Esophagus muscularis mucosa (tissue), 4 donors: ENCODE data around the gene DPF3.

Experiments
- EP300 ChIP-seq: sonication (generic); formaldehyde crosslinking; IDR thresholded peaks from one replicate; pipeline ENCODE4 v1.6.1; 2017; ENCODE audit warnings: antibody characterized with exemption
- POLR2A ChIP-seq: fragments of 450-650 bp; IDR thresholded peaks from one replicate; pipeline ENCODE4 v1.6.1; 2017; ENCODE audit warnings: antibody characterized with exemption, moderate library complexity, mild to moderate bottlenecking, low read depth
- POLR2AphosphoS5 ChIP-seq, 2 donors: sonication (generic); formaldehyde crosslinking; IDR thresholded peaks; one replicate each; pipeline ENCODE4 v1.6.1; 2017; ENCODE audit warnings: antibody characterized with exemption in 2 of 2
- TF ChIP-seq, protein P1 (sequence below), 3 experiments: fragments of 200-600 bp in 2 of 3; fragments of 450-650 bp in 1 of 3; sonication (generic) in 2 of 3; IDR thresholded peaks; one replicate each; pipeline ENCODE4 v1.5.1; 2017 to 2019; ENCODE audit warnings: antibody characterized with exemption in 3 of 3, mild to moderate bottlenecking in 2 of 3, moderate library complexity in 1 of 3

DNA sequence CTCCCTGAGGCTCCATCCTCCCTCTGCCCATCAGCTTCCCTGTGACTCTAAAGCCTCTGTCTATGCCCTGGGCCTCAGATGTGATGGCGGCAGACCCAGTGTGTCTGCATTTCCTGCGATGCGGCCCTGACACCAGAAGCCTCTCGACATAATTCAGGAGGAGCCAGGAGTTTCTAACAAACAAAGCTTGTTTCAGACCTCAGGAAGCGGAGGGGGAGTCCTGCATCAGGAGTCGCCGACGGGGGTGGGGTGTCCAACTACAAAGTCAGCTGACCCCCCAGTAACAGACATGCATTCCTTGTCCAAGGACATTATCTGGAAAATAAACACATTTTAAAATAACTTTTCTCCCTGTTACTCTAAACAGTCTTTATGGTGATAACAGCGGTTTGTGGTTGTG is 167.5 kb downstream of the DPF3 start:
- TF ChIP-seq, protein P1, sequence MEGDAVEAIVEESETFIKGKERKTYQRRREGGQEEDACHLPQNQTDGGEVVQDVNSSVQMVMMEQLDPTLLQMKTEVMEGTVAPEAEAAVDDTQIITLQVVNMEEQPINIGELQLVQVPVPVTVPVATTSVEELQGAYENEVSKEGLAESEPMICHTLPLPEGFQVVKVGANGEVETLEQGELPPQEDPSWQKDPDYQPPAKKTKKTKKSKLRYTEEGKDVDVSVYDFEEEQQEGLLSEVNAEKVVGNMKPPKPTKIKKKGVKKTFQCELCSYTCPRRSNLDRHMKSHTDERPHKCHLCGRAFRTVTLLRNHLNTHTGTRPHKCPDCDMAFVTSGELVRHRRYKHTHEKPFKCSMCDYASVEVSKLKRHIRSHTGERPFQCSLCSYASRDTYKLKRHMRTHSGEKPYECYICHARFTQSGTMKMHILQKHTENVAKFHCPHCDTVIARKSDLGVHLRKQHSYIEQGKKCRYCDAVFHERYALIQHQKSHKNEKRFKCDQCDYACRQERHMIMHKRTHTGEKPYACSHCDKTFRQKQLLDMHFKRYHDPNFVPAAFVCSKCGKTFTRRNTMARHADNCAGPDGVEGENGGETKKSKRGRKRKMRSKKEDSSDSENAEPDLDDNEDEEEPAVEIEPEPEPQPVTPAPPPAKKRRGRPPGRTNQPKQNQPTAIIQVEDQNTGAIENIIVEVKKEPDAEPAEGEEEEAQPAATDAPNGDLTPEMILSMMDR (IDR thresholded peaks at IDR 0.05) = no peak
- TF ChIP-seq POLR2A (no peak), EP300 (no peak), POLR2AphosphoS5 (IDR thresholded peaks at IDR 0.05) (no peak)
